ENCODE measurements around the gene RFNG. TPM values are rescaled to one million over a fixed set of nuclear protein-coding genes. Genes with fewer than 3 reads are reported as not detected.

RFNG gene
- total and polyA plus RNA-seq, 2 of the 13 experiments (the other 11 are each of a cell fraction or from before 2014, with no cell fraction given) = 61.4 to 64.0 TPM

GRCh38 chr17:82013772-82014321 is 37.8 kb downstream of the RFNG start (continued):
- TF ChIP-seq ZNF670 (CRISPR knock-in tag; IDR thresholded peaks at IDR 0.05; ENCODE audit: borderline replicate concordance) (no peak), ZNF816 (CRISPR knock-in tag; IDR thresholded peaks at IDR 0.05; ENCODE audit: borderline replicate concordance) (no peak), EED (CRISPR knock-in tag; IDR thresholded peaks at IDR 0.05) (no peak), SPEN (CRISPR knock-in tag; IDR thresholded peaks at IDR 0.05; ENCODE audit: low read depth) (no peak), MAF1 (CRISPR knock-in tag; IDR thresholded peaks at IDR 0.05; ENCODE audit: borderline replicate concordance) (no peak), ZNF343 (CRISPR knock-in tag; IDR thresholded peaks at IDR 0.05) (no peak), HBP1 (CRISPR knock-in tag; IDR thresholded peaks at IDR 0.05; ENCODE audit: low read depth) (no peak), PRPF4 (IDR thresholded peaks at IDR 0.05; ENCODE audit: low read depth, low read length, poor library complexity, severe bottlenecking) (no peak), ZNF276 (CRISPR knock-in tag; IDR thresholded peaks at IDR 0.05; ENCODE audit: low read depth) (no peak), ZNF282 (IDR thresholded peaks at IDR 0.05; ENCODE audit: partially characterized antibody) (no peak), ZNF3 (CRISPR knock-in tag; IDR thresholded peaks at IDR 0.05) (no peak), ZNF780A (CRISPR knock-in tag; IDR thresholded peaks at IDR 0.05) (no peak)
- TF ChIP-seq, protein P1, sequence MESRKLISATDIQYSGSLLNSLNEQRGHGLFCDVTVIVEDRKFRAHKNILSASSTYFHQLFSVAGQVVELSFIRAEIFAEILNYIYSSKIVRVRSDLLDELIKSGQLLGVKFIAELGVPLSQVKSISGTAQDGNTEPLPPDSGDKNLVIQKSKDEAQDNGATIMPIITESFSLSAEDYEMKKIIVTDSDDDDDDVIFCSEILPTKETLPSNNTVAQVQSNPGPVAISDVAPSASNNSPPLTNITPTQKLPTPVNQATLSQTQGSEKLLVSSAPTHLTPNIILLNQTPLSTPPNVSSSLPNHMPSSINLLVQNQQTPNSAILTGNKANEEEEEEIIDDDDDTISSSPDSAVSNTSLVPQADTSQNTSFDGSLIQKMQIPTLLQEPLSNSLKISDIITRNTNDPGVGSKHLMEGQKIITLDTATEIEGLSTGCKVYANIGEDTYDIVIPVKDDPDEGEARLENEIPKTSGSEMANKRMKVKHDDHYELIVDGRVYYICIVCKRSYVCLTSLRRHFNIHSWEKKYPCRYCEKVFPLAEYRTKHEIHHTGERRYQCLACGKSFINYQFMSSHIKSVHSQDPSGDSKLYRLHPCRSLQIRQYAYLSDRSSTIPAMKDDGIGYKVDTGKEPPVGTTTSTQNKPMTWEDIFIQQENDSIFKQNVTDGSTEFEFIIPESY (CRISPR knock-in tag; IDR thresholded peaks at IDR 0.05) = peak; percentile 74
- TF ChIP-seq, protein P2, sequence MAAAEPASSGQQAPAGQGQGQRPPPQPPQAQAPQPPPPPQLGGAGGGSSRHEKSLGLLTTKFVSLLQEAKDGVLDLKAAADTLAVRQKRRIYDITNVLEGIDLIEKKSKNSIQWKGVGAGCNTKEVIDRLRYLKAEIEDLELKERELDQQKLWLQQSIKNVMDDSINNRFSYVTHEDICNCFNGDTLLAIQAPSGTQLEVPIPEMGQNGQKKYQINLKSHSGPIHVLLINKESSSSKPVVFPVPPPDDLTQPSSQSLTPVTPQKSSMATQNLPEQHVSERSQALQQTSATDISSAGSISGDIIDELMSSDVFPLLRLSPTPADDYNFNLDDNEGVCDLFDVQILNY (CRISPR knock-in tag; conservative IDR thresholded peaks at IDR 0.05) = no peak
- TF ChIP-seq, protein P3, sequence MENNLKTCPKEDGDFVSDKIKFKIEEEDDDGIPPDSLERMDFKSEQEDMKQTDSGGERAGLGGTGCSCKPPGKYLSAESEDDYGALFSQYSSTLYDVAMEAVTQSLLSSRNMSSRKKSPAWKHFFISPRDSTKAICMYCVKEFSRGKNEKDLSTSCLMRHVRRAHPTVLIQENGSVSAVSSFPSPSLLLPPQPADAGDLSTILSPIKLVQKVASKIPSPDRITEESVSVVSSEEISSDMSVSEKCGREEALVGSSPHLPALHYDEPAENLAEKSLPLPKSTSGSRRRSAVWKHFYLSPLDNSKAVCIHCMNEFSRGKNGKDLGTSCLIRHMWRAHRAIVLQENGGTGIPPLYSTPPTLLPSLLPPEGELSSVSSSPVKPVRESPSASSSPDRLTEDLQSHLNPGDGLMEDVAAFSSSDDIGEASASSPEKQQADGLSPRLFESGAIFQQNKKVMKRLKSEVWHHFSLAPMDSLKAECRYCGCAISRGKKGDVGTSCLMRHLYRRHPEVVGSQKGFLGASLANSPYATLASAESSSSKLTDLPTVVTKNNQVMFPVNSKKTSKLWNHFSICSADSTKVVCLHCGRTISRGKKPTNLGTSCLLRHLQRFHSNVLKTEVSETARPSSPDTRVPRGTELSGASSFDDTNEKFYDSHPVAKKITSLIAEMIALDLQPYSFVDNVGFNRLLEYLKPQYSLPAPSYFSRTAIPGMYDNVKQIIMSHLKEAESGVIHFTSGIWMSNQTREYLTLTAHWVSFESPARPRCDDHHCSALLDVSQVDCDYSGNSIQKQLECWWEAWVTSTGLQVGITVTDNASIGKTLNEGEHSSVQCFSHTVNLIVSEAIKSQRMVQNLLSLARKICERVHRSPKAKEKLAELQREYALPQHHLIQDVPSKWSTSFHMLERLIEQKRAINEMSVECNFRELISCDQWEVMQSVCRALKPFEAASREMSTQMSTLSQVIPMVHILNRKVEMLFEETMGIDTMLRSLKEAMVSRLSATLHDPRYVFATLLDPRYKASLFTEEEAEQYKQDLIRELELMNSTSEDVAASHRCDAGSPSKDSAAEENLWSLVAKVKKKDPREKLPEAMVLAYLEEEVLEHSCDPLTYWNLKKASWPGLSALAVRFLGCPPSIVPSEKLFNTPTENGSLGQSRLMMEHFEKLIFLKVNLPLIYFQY (CRISPR knock-in tag; IDR thresholded peaks at IDR 0.05; ENCODE audit: borderline replicate concordance) = no peak
- TF ChIP-seq, protein P4, sequence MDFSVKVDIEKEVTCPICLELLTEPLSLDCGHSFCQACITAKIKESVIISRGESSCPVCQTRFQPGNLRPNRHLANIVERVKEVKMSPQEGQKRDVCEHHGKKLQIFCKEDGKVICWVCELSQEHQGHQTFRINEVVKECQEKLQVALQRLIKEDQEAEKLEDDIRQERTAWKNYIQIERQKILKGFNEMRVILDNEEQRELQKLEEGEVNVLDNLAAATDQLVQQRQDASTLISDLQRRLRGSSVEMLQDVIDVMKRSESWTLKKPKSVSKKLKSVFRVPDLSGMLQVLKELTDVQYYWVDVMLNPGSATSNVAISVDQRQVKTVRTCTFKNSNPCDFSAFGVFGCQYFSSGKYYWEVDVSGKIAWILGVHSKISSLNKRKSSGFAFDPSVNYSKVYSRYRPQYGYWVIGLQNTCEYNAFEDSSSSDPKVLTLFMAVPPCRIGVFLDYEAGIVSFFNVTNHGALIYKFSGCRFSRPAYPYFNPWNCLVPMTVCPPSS (IDR thresholded peaks at IDR 0.05) = no peak
